ENCODE measurements around the gene APOA4.
"Not testable (repeated sequence)": the region's sequence is repeated elsewhere in the genome, so short reads cannot be mapped to it uniquely, and the experiment has no call there.

Gene APOA4

DNA sequence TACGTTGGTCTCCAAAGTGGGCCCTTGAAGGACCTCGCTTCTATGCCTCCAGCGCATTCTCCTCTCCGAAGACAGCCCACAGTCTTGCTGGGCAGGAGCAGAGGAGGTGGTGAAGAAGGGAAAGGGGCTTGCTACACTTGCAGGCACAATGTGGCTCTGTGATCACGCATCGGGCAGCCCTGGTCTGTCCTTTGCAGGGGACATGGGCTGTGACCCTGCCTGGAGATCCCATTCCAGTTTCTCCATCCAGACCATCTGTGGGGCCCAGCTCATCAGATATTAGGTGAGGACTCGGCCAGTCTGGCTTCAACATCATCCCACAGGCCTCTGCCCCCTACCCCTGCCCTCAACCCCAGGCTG is 13.5 kb upstream of the APOA4 start:
- H3K4me3 ChIP-seq (ENCODE audit: low read depth, low read length): no peak overlapping the region
- TF ChIP-seq, protein P1, sequence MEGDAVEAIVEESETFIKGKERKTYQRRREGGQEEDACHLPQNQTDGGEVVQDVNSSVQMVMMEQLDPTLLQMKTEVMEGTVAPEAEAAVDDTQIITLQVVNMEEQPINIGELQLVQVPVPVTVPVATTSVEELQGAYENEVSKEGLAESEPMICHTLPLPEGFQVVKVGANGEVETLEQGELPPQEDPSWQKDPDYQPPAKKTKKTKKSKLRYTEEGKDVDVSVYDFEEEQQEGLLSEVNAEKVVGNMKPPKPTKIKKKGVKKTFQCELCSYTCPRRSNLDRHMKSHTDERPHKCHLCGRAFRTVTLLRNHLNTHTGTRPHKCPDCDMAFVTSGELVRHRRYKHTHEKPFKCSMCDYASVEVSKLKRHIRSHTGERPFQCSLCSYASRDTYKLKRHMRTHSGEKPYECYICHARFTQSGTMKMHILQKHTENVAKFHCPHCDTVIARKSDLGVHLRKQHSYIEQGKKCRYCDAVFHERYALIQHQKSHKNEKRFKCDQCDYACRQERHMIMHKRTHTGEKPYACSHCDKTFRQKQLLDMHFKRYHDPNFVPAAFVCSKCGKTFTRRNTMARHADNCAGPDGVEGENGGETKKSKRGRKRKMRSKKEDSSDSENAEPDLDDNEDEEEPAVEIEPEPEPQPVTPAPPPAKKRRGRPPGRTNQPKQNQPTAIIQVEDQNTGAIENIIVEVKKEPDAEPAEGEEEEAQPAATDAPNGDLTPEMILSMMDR (IDR thresholded peaks at IDR 0.05; ENCODE audit: low read depth, low read length, missing control alignments): no peak
- DNase-seq (ENCODE audit: low read depth): no peak

DNA sequence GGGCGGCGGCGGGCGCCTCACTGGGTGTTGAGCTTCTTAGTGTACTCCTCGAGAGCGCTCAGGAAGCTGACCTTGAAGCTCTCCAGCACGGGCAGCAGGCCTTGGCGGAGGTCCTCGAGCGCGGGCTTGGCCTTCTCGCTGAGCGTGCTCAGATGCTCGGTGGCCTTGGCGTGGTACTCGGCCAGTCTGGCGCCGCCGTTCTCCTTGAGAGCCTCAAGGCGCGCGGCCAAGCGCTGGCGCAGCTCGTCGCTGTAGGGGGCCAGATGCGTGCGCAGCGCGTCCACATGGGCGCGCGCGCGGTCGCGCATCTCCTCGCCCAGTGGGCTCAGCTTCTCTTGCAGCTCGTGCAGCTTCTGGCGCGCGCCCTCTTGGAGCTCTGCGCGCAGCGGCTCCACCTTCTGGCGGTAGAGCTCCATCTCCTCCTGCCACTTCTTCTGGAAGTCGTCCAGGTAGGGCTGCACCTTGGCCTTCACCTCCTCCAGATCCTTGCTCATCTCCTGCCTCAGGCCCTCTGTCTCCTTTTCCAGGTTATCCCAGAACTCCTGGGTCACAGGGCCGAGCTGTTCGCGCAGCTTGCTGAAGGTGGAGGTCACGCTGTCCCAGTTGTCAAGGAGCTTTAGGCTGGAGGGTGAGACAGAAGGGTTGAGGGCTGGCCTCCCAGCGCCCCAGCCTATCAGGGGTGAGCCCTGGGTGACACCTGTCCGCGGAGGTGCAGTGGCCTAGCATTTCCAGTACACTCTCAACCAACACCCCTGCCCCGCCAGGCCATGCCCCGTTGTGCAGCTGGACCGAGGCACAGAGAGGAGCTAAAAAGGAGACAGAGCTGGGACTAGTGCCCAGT is 12.9 kb upstream of the APOA4 start:
- TF ChIP-seq, protein P1 (IDR thresholded peaks at IDR 0.05; ENCODE audit: low read depth, low read length, missing control alignments): peak; percentile 76

DNA sequence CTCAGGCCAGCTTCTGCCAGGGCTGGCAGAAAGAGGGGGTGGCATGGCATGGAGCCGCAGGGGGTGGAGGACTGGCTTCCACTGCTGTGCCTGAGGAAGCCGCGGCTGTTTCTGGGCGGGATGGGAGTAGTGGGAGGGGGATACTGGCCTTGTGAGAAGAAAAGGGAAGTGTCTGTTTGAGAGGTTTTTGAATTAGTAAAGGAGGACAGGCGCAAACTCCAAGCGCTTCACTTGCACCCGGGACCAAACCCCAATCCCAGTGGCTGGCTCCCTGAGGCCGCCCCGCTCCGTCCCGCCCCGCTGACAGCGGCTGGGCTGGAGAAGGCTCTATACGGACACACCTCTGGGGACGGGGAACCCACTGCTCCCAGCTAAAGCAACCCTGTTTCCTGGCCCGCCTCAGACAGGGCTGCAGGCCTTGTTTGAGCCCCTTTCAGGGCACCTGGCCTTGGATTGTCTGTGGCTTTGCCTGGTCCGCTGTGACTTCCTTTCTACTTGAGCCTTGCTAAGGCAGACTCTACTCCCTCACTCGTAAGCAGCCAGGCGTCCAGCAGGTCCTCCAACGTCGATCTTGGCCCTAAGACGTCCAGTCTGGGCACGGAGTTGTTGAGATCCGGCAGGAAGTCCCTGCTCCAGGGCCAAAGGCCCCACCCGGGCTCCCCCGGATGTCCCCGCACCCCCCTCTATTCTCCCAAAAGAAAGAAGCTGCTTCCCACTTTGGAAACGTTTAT is 12.1 kb upstream of the APOA4 start:
- peak overlapping the region; percentile 51 for H3K4me3 ChIP-seq (ENCODE audit: low read depth, low read length)
- TF ChIP-seq, protein P1 (IDR thresholded peaks at IDR 0.05; ENCODE audit: low read depth, low read length, missing control alignments): no peak

More for the DNA sequence above, 12.9 kb upstream of the APOA4 start:
- peak overlapping the region; percentile 51 for H3K4me3 ChIP-seq (ENCODE audit: low read depth, low read length)
- peak; percentile 64 for DNase-seq (ENCODE audit: low read depth)

DNA sequence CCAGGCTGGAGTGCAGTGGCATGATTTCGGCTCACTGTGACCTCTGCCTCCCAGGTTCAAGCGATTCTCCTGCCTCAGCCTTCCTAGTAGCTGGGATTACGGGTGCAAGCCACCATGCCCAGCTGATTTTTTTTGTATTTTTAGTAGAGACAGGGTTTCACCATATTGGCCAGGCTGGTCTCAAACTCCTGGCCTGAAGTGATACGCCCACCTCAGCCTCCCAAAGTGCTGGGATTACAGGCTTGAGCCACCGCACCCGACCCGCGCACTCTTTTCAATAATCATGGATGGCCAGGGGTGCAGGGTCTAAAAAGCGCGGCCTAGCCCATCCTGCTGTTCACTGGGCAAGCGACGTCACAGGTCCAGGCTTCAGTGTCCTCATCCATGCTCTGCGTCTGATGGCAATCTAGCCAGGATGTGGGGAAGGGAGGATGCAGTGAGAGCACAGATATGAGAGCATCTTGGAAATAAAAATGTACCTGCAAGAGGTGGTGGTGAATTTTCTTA is 11.5 kb upstream of the APOA4 start:
- H3K4me3 ChIP-seq (ENCODE audit: low read depth, low read length); DNase-seq (ENCODE audit: low read depth): not testable (repeated sequence)

More for the DNA sequence above, 12.1 kb upstream of the APOA4 start:
- DNase-seq (ENCODE audit: low read depth): no peak

DNA sequence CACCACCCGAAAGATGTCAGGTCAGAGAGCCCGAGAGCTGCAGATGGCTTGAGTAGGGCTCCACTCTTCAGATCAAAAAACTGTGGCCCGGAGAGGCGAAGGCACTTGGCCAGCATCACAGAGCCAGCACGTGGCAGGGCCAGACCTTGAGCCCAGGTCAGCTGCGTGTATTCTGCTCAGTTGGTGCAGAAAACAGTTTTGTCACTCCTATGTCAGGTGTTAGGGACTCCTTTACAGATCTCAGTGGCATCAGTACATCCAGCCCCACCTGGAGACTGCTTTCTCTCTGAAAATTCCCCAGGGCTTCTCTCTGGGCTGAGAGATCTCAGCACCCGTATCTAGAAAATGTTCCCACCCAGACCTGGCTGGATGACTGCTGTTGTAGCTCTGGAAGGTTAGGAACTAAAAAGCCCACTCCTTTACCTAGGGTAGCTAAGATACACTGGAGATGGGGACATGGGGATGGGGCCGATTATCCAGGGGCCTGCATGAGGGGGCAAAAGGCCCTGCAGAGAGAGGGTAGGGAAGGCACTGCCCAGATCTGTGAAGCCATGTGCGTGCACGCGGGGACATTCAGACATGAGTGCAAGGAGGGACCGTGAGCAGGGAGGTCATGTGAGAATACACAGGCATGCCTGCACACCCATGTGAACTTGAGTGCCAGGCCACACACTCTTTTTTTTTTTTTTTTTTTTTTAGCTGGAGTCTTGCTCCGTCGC is 10.9 kb upstream of the APOA4 start:
- TF ChIP-seq, protein P1 (IDR thresholded peaks at IDR 0.05; ENCODE audit: low read depth, low read length, missing control alignments): no peak
- no peak for DNase-seq (ENCODE audit: low read depth)
- H3K4me3 ChIP-seq (ENCODE audit: low read depth, low read length): no peak overlapping the region

DNA sequence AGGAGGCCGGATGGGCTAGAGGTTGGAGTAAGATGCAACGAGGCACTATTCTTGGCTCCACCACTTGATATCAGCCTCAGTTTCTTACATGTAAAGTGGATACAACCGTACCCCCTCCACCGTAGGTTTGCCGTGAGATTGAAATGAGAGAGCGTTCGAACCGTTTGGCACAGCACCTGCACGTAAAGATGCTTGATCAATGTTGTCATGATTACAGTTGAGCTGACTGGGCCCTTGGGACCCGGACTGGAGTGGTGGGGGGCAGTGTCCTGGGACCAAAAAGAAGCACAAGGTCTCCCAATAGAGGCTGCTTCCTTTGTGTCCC is 10.3 kb upstream of the APOA4 start:
- TF ChIP-seq, protein P1 (IDR thresholded peaks at IDR 0.05; ENCODE audit: low read depth, low read length, missing control alignments): no peak
- H3K4me3 ChIP-seq (ENCODE audit: low read depth, low read length): no peak overlapping the region
- no peak for DNase-seq (ENCODE audit: low read depth)

Data from GM12864 (cell line).